Measurements from ENCODE around the gene WRNIP1.

GRCh38 chr6:2753743-2754142 lies 11.4 kb upstream of the WRNIP1 start:
- TF ChIP-seq CTCF (IDR thresholded peaks at IDR 0.05 in 8 of 11, conservative IDR thresholded peaks at IDR 0.05 in 3 of 11) (no peak), POLR2A (IDR thresholded peaks at IDR 0.05) (no peak), POLR2AphosphoS5 (IDR thresholded peaks at IDR 0.05) (no peak)

All from spleen (tissue), 7 donors.